ENCODE results near the gene GINS3.

DNA sequence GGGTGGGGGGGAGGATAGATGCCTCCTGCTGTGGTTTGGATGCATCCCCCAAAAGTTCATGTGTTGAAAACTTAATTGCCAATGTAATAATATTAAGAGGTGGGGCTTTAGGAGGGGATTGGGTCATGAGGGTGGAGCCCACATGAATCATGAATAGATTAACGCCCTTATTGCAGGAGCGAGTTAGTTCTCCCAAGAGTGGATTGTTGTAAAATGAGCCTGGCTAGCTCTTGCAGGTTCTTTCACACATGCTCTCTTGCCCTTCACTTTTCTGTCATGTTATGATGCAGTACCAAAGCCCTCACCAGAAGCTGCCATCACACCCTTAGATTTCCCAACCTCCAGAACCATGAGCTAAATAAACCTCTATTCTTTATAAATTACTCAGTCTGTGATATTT lies 52.0 kb downstream of the GINS3 start:
- TF ChIP-seq CTCF (IDR thresholded peaks at IDR 0.05; ENCODE audit: low read depth, low read length) = no peak
- no peak for TF ChIP-seq POLR2A (IDR thresholded peaks at IDR 0.05; ENCODE audit: extremely low read depth, insufficient read length)
- TF ChIP-seq, protein P1, sequence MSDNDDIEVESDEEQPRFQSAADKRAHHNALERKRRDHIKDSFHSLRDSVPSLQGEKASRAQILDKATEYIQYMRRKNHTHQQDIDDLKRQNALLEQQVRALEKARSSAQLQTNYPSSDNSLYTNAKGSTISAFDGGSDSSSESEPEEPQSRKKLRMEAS (IDR thresholded peaks at IDR 0.05; ENCODE audit: low read depth, low read length) = no peak
- no peak for TF ChIP-seq MYC (IDR thresholded peaks at IDR 0.05; ENCODE audit: low read depth, low read length)
